H9 (cell line): ENCODE measurements around the gene SLC2A9. TPM values are rescaled to one million over a fixed set of nuclear protein-coding genes. Genes with fewer than 3 reads are reported as not detected.

Source experiments
- DNase-seq: peaks from one replicate; pipeline ENCODE4 v3.0.0-alpha.2; 2017
- H2AFZ ChIP-seq: one replicate; pipeline ENCODE4 v1.6.1; 2013; ENCODE audit warnings: mild to moderate bottlenecking, low read length, control low read depth, moderate library complexity
- H2AK5ac ChIP-seq: 2 replicates; pipeline ENCODE4 v1.6.1; 2013; ENCODE audit warnings: low read length, control low read depth, mixed read lengths; ENCODE audit not compliant: insufficient read length
- H2BK120ac ChIP-seq: one replicate; pipeline ENCODE4 v1.6.1; 2013; ENCODE audit warnings: low read depth, mild to moderate bottlenecking, low read length, control low read depth, inconsistent platforms; ENCODE audit not compliant: poor library complexity, severe bottlenecking
- H2BK12ac ChIP-seq: 2 replicates; pipeline ENCODE4 v1.6.1; 2013; ENCODE audit warnings: low read length, control low read depth, mixed read lengths, low read depth; ENCODE audit not compliant: insufficient read length
- H2BK15ac ChIP-seq: 2 replicates; pipeline ENCODE4 v1.6.1; 2013; ENCODE audit warnings: low read depth, low read length, control low read depth
- H2BK20ac ChIP-seq: one replicate; pipeline ENCODE4 v1.6.1; 2013; ENCODE audit warnings: low read depth, mild to moderate bottlenecking, low read length, control low read depth, inconsistent platforms; ENCODE audit not compliant: poor library complexity, severe bottlenecking
- H2BK5ac ChIP-seq: 2 replicates; pipeline ENCODE4 v1.6.1; 2013; ENCODE audit warnings: low read length, control low read depth, mixed read lengths; ENCODE audit not compliant: insufficient read length
- H3K14ac ChIP-seq: 2 replicates; pipeline ENCODE4 v1.6.1; 2013; ENCODE audit warnings: low read length, control low read depth; ENCODE audit not compliant: insufficient read depth
- H3K18ac ChIP-seq: 2 replicates; pipeline ENCODE4 v1.6.1; 2013; ENCODE audit warnings: low read depth, mild to moderate bottlenecking, mixed read lengths, low read length, control low read depth; ENCODE audit not compliant: insufficient read length
- H3K23ac ChIP-seq: 2 replicates; pipeline ENCODE4 v1.6.1; 2013; ENCODE audit warnings: low read length, control low read depth, mixed read lengths, low read depth; ENCODE audit not compliant: insufficient read length
- H3K23me2 ChIP-seq: 2 replicates; pipeline ENCODE4 v1.6.1; 2013; ENCODE audit warnings: low read depth, mild to moderate bottlenecking, mixed read lengths, low read length, control low read depth; ENCODE audit not compliant: insufficient read length, poor library complexity, severe bottlenecking
- H3K27ac ChIP-seq: 2 replicates; pipeline ENCODE4 v1.5.1; 2013; ENCODE audit warnings: low read length, control low read depth, mixed read lengths, low read depth; ENCODE audit not compliant: insufficient read length
- H3K27me3 ChIP-seq: 2 replicates; pipeline ENCODE4 v1.6.1; 2013; ENCODE audit warnings: low read length, control low read depth, inconsistent platforms; ENCODE audit not compliant: insufficient read depth
- H3K4ac ChIP-seq: 2 replicates; pipeline ENCODE4 v1.6.1; 2013; ENCODE audit warnings: low read depth, mild to moderate bottlenecking, control low read depth, inconsistent platforms, low read length, moderate library complexity
- H3K4me1 ChIP-seq: 2 replicates; pipeline ENCODE4 v1.6.1; 2013; ENCODE audit warnings: low read length, control low read depth, inconsistent platforms; ENCODE audit not compliant: insufficient read depth
- H3K4me2 ChIP-seq: 2 replicates; pipeline ENCODE4 v1.6.1; 2013; ENCODE audit warnings: low read length, control low read depth, mixed read lengths; ENCODE audit not compliant: insufficient read length, insufficient read depth
- H3K56ac ChIP-seq: 2 replicates; pipeline ENCODE4 v1.6.1; 2013; ENCODE audit warnings: low read depth, mild to moderate bottlenecking, mixed read lengths, low read length, control low read depth; ENCODE audit not compliant: insufficient read length
- H3K79me1 ChIP-seq: 2 replicates; pipeline ENCODE4 v1.6.1; 2013; ENCODE audit warnings: low read depth, mild to moderate bottlenecking, moderate library complexity, low read length, control low read depth, inconsistent platforms; ENCODE audit not compliant: insufficient read depth, poor library complexity, severe bottlenecking
- H3K79me2 ChIP-seq: 2 replicates; pipeline ENCODE4 v1.6.1; 2013; ENCODE audit warnings: low read length, control low read depth, inconsistent platforms; ENCODE audit not compliant: insufficient read depth
- H3K9ac ChIP-seq: 2 replicates; pipeline ENCODE4 v1.6.1; 2013; ENCODE audit warnings: low read length, control low read depth, mixed read lengths; ENCODE audit not compliant: insufficient read length; ENCODE audit errors: extremely low read depth
- H3K9me3 ChIP-seq: one replicate; pipeline ENCODE4 v1.6.1; 2013; ENCODE audit warnings: low read depth, low read length, inconsistent platforms; ENCODE audit not compliant: control insufficient read depth
- H3T11ph ChIP-seq: one replicate; pipeline ENCODE4 v1.6.1; 2013; ENCODE audit warnings: mild to moderate bottlenecking, low read length, control low read depth, inconsistent platforms
- H4K20me1 ChIP-seq: one replicate; pipeline ENCODE4 v1.6.1; 2013; ENCODE audit not compliant: control insufficient read depth, insufficient read length, insufficient read depth
- H4K5ac ChIP-seq: 2 replicates; pipeline ENCODE4 v1.6.1; 2013; ENCODE audit warnings: low read depth, mild to moderate bottlenecking, mixed read lengths, low read length, control low read depth; ENCODE audit not compliant: insufficient read length
- H4K8ac ChIP-seq: replicated peaks from 2 replicates; pipeline ENCODE4 v1.6.1; 2013; ENCODE audit warnings: low read length, control low read depth, mixed read lengths, low read depth; ENCODE audit not compliant: insufficient read length
- H4K91ac ChIP-seq: 2 replicates; pipeline ENCODE4 v1.6.1; 2013; ENCODE audit warnings: low read depth, mild to moderate bottlenecking, moderate library complexity, mixed read lengths, low read length, control low read depth; ENCODE audit not compliant: insufficient read length
- H3K27ac Mint-ChIP-seq, 3 experiments: 2 replicates in 2 of 3; 3 replicates in 1 of 3; pipeline ENCODE4 v1.8.0; 2020 to 2021; ENCODE audit warnings: mixed read lengths in 3 of 3, mild to moderate bottlenecking in 1 of 3, moderate library complexity in 1 of 3
- H3K27me3 Mint-ChIP-seq: 2 replicates; pipeline ENCODE4 v1.8.0; 2021; ENCODE audit warnings: low read depth, mild to moderate bottlenecking, moderate library complexity, mixed read lengths
- H3K36me3 Mint-ChIP-seq, 3 experiments: 2 replicates in 2 of 3; 3 replicates in 1 of 3; pipeline ENCODE4 v1.8.0; 2020 to 2021; ENCODE audit warnings: low read depth in 3 of 3, mixed read lengths in 3 of 3; ENCODE audit not compliant: insufficient read depth in 1 of 3
- H3K4me1 Mint-ChIP-seq, 2 experiments: 2 replicates each; pipeline ENCODE4 v1.8.0; 2020; ENCODE audit warnings: mixed read lengths in 2 of 2
- H3K4me3 Mint-ChIP-seq, 2 experiments: 2 replicates in 1 of 2; 3 replicates in 1 of 2; pipeline ENCODE4 v1.8.0; 2020 to 2021; ENCODE audit warnings: mild to moderate bottlenecking in 2 of 2, mixed read lengths in 2 of 2, moderate library complexity in 1 of 2
- H3K9me3 Mint-ChIP-seq, 2 experiments: 2 replicates in 1 of 2; 3 replicates in 1 of 2; pipeline ENCODE4 v1.8.0; 2020; ENCODE audit warnings: mild to moderate bottlenecking in 2 of 2, mixed read lengths in 2 of 2, moderate library complexity in 1 of 2
- CTCF ChIP-seq: fragments of 200-600 bp; sonication (generic); conservative IDR thresholded peaks from 3 replicates; pipeline ENCODE4 v1.8.0; 2021; ENCODE audit warnings: antibody characterized with exemption, mild to moderate bottlenecking
- WGBS: extraction: QIAGEN DNeasy Blood & Tissue Kit; methylation state at CpG from one replicate; pipeline ENCODE4 v1.1.7; 2013; ENCODE audit warnings: missing lambda C conversion rate, low lambda C conversion rate, mixed read lengths; ENCODE audit not compliant: insufficient read length; ENCODE audit errors: extremely low coverage; 5-methylcytosine and 5-hydroxymethylcytosine counted together
- total RNA-seq: library from RNA; stranded (reverse); gene quantifications from 2 replicates; pipeline ENCODE4 v1.2.1, GENCODE V29; 2021

The SLC2A9 gene
- total RNA-seq, 1 experiment from 2014 or later, result 0.79 TPM

DNA sequence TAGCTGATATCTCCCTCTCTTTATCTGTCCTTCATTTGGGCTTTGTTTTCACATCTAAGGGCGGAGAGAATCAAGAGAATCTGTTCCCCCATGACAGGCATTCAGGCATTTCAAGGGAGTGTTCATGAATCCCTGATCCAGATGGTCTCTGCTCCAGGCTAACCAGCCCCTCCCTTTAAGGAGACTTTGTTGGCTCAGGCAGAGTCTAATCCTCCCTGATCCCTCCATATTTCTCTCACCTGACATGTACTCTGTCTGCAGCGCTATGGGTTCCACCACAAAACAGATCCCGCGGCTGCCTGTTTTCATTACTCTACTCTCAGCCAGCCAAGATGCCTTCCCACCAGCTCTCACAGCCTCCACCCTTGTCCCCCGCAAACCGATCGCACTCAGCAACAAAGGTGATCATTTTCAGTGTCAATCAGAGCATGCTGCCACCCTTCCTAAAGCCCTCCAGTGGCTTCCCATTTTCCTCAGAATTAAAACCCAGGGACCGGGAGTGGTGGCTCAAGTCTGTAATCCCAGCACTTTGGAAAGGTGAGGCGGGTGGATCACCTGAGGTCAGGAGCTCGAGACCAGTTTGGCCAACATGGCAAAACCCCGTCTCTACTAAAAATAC, 30.3 kb upstream of the SLC2A9 start:
- Histone ChIP-seq H2BK15ac (no peak overlapping the region), H3K23ac (no peak overlapping the region), H3T11ph (no peak overlapping the region), H2AFZ (no peak overlapping the region), H3K27me3 (no peaks in the 10 kb centered on the region), H4K5ac (no peak overlapping the region), H3K18ac (no peak overlapping the region), H4K20me1 (no peaks in the 10 kb centered on the region), H2BK5ac (no peak overlapping the region), H3K4me1 (peaks cover 2% of the 10 kb centered on the region; the same call in 1 of the 2 replicates), H3K4me2 (no peak overlapping the region), H3K27ac (no peak overlapping the region), H2BK12ac (no peak overlapping the region), H3K56ac (no peak overlapping the region), H3K9me3 (no peaks in the 10 kb centered on the region), H3K14ac (no peak overlapping the region; the same call in 1 of the 2 replicates), H4K91ac (no peak overlapping the region), H2BK20ac (no peak overlapping the region), H2BK120ac (no peak overlapping the region), H3K23me2 (no peaks in the 10 kb centered on the region), H3K9ac (no peak overlapping the region), H3K79me2 (no peaks in the 10 kb centered on the region), H3K4ac (no peak overlapping the region), H2AK5ac (no peak overlapping the region), H3K79me1 (no peaks in the 10 kb centered on the region), H4K8ac (no peak overlapping the region)
- no peak for DNase-seq
- H3K4me3 Mint-ChIP-seq, result no peak overlapping the region
- H3K27ac Mint-ChIP-seq, result no peak overlapping the region; a peak in 1 of 7 replicates
- WGBS, result no CpG with 5 or more reads among the region's 11 CpGs
- H3K9me3 Mint-ChIP-seq, result no peaks in the 10 kb centered on the region
- peaks cover 0 to 3% (median 0%) of the 10 kb centered on the region in 3 experiments; a peak in 1 of 7 replicates for H3K36me3 Mint-ChIP-seq
- peaks cover 8% of the 10 kb centered on the region for H3K27me3 Mint-ChIP-seq
- H3K4me1 Mint-ChIP-seq, result peaks cover 30% of the 10 kb centered on the region in 2 experiments
- no peak for TF ChIP-seq CTCF
